Esophagus muscularis mucosa (tissue), 4 donors: Measurements from ENCODE around the gene IFIT3. TPM values are rescaled to one million over a fixed set of nuclear protein-coding genes. Genes with fewer than 3 reads are reported as not detected.

Experiments
- DNase-seq: peaks from one replicate; pipeline ENCODE4 v3.0.0-alpha.2; 2017; ENCODE audit errors: extremely low spot score
- H3K27ac ChIP-seq, 4 donors: fragments of 200-600 bp; sonication (generic); replicated peaks in 1 of 4; 1 replicate in 3 of 4; 2 replicates in 1 of 4; pipeline ENCODE4 v1.5.1; 2016 to 2019; ENCODE audit warnings: mild to moderate bottlenecking in 1 of 4
- H3K27me3 ChIP-seq, 4 donors: fragments of 200-600 bp; sonication (generic); one replicate each; pipeline versions ENCODE4 v1.5.1 to v1.6.0; 2016 to 2019
- H3K36me3 ChIP-seq, 4 donors: fragments of 200-600 bp; sonication (generic); one replicate each; pipeline ENCODE4 v1.5.1; 2016 to 2019
- H3K4me1 ChIP-seq, 4 donors: fragments of 200-600 bp; sonication (generic); one replicate each; pipeline ENCODE4 v1.5.1; 2016 to 2019
- H3K4me3 ChIP-seq, 4 donors: fragments of 200-600 bp; sonication (generic); 1 replicate in 2 of 4; 2 replicates in 2 of 4; pipeline ENCODE4 v1.5.1; 2016 to 2019; ENCODE audit warnings: mild to moderate bottlenecking in 4 of 4, moderate library complexity in 1 of 4
- H3K9me3 ChIP-seq, 4 donors: fragments of 200-600 bp; sonication (generic); 1 replicate in 3 of 4; 2 replicates in 1 of 4; pipeline ENCODE4 v1.5.1; 2016 to 2019
- CTCF ChIP-seq, 3 experiments: fragments of 200-600 bp in 2 of 3; fragments of 450-650 bp in 1 of 3; sonication (generic) in 2 of 3; IDR thresholded peaks; one replicate each; pipeline ENCODE4 v1.5.1; 2017 to 2019; ENCODE audit warnings: antibody characterized with exemption in 3 of 3, mild to moderate bottlenecking in 2 of 3, moderate library complexity in 1 of 3
- EP300 ChIP-seq: sonication (generic); formaldehyde crosslinking; IDR thresholded peaks from one replicate; pipeline ENCODE4 v1.6.1; 2017; ENCODE audit warnings: antibody characterized with exemption
- POLR2A ChIP-seq: fragments of 450-650 bp; IDR thresholded peaks from one replicate; pipeline ENCODE4 v1.6.1; 2017; ENCODE audit warnings: antibody characterized with exemption, moderate library complexity, mild to moderate bottlenecking, low read depth
- POLR2AphosphoS5 ChIP-seq, 2 donors: sonication (generic); formaldehyde crosslinking; IDR thresholded peaks; one replicate each; pipeline ENCODE4 v1.6.1; 2017; ENCODE audit warnings: antibody characterized with exemption in 2 of 2
- WGBS: methylation state at CpG from one replicate; pipeline ENCODE4 v1.1.5; 2018; 5-methylcytosine and 5-hydroxymethylcytosine counted together
- intact Hi-C: fragments of 100-400 bp; cut with DNase I; formaldehyde crosslinking; loops from one replicate; pipeline ENCODE4 v1.15.1; 2023
- total RNA-seq, 4 donors: library from RNA; depleted of rRNA; stranded (reverse); fragments of >200 nt; gene quantifications; one replicate each; pipeline versions ENCODE4 v1.1.0 to v1.2.1, GENCODE V29; 2016

The IFIT3 gene, protein sequence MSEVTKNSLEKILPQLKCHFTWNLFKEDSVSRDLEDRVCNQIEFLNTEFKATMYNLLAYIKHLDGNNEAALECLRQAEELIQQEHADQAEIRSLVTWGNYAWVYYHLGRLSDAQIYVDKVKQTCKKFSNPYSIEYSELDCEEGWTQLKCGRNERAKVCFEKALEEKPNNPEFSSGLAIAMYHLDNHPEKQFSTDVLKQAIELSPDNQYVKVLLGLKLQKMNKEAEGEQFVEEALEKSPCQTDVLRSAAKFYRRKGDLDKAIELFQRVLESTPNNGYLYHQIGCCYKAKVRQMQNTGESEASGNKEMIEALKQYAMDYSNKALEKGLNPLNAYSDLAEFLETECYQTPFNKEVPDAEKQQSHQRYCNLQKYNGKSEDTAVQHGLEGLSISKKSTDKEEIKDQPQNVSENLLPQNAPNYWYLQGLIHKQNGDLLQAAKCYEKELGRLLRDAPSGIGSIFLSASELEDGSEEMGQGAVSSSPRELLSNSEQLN
- total RNA-seq, result 1 to 10 TPM; 7.8 to 9.8 (median 8.8) TPM

- H3K4me1 ChIP-seq, result peaks cover 44 to 58% (median 53%) of the 10 kb centered on the region in 4 donors
- H3K36me3 ChIP-seq, result no peaks in the 10 kb centered on the region
- H3K9me3 ChIP-seq, result no peaks in the 10 kb centered on the region
- TF ChIP-seq CTCF (IDR thresholded peaks at IDR 0.05) (no peak), POLR2AphosphoS5 (IDR thresholded peaks at IDR 0.05) (peak; percentile 62 to 65), POLR2A (no peak)
- H3K27ac ChIP-seq, result peak within 1 kb of the TSS; percentile 75 to 83 (median 78)
- no peaks in the 10 kb centered on the region for H3K27me3 ChIP-seq
- DNase-seq, result no peak
- intact Hi-C loops, result no loop called here
- WGBS, result 1% methylated on average over 7 of the region's 7 CpGs
- H3K4me3 ChIP-seq, result peak within 1 kb of the TSS; percentile 50 to 56 (median 55)
Observed at GRCh38 chr10:89327803-89328441, at the start of gene IFIT3. TSS of gene IFIT3 (plus strand) at chr10:89327997. CDS start at chr10:89328074, 77 bp downstream.

DNA sequence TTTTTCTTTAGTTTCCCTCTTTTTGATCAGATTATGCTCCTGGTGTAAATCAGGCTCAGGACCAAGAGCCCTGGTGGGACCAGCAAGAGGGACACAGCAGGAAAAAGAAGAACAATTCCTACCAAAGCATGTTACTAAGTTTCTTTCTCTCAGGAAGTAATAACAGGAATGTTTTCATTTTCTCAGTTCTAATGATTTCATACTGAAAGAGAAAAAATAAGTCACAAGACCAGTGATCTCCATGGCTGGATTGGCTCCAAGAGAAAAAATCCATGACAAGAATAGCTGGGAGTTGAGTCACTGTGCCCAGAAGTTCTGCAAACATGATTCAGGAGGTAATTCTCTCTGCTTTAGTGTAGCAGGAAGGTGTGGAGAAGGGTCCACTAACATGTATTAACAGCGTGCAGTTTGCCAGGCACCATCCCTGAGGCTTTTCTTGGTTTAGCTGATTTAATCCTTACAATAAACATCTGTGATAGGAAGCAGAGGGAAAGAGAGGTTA lies 49.7 kb upstream of the IFIT3 start:
- no CpG with 5 or more reads among the region's 1 CpG for WGBS
- TF ChIP-seq EP300, result no peak
- peak; percentile 68 to 82 for TF ChIP-seq POLR2AphosphoS5 (IDR thresholded peaks at IDR 0.05)
- peak overlapping the region in 1 of 4 donors; percentile 16 for H3K4me3 ChIP-seq
- H3K36me3 ChIP-seq, result no peaks in the 10 kb centered on the region
- peak overlapping the region; percentile 79 to 84 (median 80) for H3K27ac ChIP-seq
- peaks cover 34 to 47% (median 45%) of the 10 kb centered on the region in 4 donors for H3K4me1 ChIP-seq
- intact Hi-C loops, result no loop called here
- no peaks in the 10 kb centered on the region for H3K27me3 ChIP-seq
- no peaks in the 10 kb centered on the region for H3K9me3 ChIP-seq
- no peak for DNase-seq

DNA sequence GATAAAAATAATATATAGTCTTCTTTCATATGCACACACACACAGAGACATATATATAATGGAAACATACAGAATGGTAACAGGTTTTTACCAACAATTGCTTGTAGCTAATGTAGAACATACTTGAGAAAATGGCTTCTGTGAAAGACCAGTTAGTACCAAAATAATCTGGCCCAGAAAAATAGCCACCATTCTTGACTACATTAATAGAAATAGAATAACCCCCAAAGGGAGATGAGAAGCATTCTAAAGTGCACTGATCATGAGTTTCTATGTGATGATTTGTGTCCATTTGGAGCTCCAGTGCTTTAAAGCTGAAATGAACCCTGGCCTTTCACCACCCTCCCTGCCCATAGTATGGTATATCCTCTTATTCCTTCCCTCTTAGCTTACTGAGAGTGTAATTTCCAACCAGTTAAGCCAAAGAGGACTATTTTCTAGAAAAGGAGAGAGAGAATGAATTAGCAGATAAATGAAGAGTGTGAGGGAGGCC lies 48.9 kb upstream of the IFIT3 start:
- peaks cover 42 to 55% (median 53%) of the 10 kb centered on the region in 4 donors for H3K4me1 ChIP-seq

DNA sequence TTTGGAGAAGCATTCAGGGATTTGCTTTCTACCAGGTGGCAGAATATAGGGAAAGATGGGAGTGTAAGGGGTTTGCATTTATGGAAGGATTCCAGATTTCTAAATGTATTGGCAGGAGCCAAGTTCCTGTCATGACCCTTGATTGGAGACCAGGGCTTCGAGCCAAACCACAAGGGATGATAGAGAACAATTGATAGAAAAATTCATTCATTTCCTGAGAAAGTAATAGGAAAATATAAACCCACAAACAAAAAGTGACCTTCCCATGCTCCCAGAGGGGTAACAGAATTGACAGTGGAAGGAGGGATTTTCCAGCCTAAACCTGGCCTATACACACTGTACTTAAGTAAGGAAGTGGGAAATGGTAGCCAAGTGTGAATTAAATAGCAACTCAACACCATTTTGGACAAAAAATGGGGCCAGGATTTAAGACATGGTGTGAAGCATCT lies 48.4 kb upstream of the IFIT3 start:
- Histone ChIP-seq H3K9me3 (no peaks in the 10 kb centered on the region), H3K4me1 (peaks cover 47 to 58% (median 56%) of the 10 kb centered on the region in 4 donors), H3K27me3 (no peaks in the 10 kb centered on the region), H3K4me3 (no peak overlapping the region), H3K36me3 (no peaks in the 10 kb centered on the region), H3K27ac (peak overlapping the region in 3 of 4 donors; percentile 21 to 79 (median 32))
- 44% methylated on average over 1 of the region's 1 CpG for WGBS
- TF ChIP-seq EP300 (no peak), POLR2A (no peak), CTCF (IDR thresholded peaks at IDR 0.05) (no peak), POLR2AphosphoS5 (IDR thresholded peaks at IDR 0.05) (no peak)
- intact Hi-C loops, result no loop called here
- no peak for DNase-seq

More for the DNA sequence above, 48.9 kb upstream of the IFIT3 start:
- DNase-seq, result no peak
- no peaks in the 10 kb centered on the region for H3K27me3 ChIP-seq
- H3K4me3 ChIP-seq, result no peak overlapping the region
- TF ChIP-seq CTCF (IDR thresholded peaks at IDR 0.05) (no peak), POLR2A (no peak), EP300 (no peak), POLR2AphosphoS5 (IDR thresholded peaks at IDR 0.05) (no peak)
- intact Hi-C loops, result no loop called here
- peak overlapping the region; percentile 21 to 79 (median 56) for H3K27ac ChIP-seq
- H3K9me3 ChIP-seq, result no peaks in the 10 kb centered on the region
- no peaks in the 10 kb centered on the region for H3K36me3 ChIP-seq

DNA sequence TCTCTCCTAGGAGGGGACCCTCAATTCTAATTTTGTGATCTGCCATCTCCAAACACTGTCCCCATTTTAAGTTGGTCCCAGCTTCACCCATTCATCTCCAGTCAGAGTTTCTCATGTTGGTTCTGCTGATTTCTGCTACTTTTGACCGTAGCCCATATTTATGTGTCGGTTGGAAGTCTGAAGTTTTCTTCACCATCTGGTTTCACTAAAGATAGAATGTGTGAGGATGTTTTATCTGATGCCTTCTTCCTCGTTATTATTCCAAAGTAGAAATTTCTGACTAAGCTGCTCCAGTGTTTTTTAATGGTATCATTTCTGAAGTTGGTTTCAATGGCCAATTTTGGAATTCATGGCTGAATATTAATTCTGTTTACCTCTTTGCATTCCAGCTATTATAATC lies 47.3 kb upstream of the IFIT3 start:
- Histone ChIP-seq H3K4me1 (peaks cover 51 to 58% (median 54%) of the 10 kb centered on the region in 4 donors), H3K9me3 (no peaks in the 10 kb centered on the region), H3K27me3 (no peaks in the 10 kb centered on the region), H3K4me3 (no peak overlapping the region), H3K27ac (no peak overlapping the region), H3K36me3 (no peaks in the 10 kb centered on the region)
- no peak for TF ChIP-seq POLR2A
- no peak for TF ChIP-seq EP300
- TF ChIP-seq POLR2AphosphoS5 (IDR thresholded peaks at IDR 0.05), result no peak
- TF ChIP-seq CTCF (IDR thresholded peaks at IDR 0.05), result no peak
- intact Hi-C loops, result no loop called here
- 85% methylated on average over 3 of the region's 3 CpGs for WGBS
- DNase-seq, result no peak
